Activated T-helper 1 cell treated with anti-CD3 and anti-CD28 coated beads, Interleukin-2, amount 50 U/mL, for 16 hours (primary cell): Measurements from ENCODE around the gene DICER1.
"Not testable (repeated sequence)": the region's sequence is repeated elsewhere in the genome, so short reads cannot be mapped to it uniquely, and the experiment has no call there.

ENCODE experiments used
- DNase-seq, 2 donors: peaks; one replicate each; pipeline ENCODE4 v3.0.0-alpha.2; 2020; ENCODE audit warnings: low read depth in 1 of 2, low spot score in 1 of 2

The DICER1 gene

GRCh38 chr14:95151561-95151960, 5.8 kb downstream of the DICER1 start:
- no peak for DNase-seq

GRCh38 chr14:95150910-95151309, 6.4 kb downstream of the DICER1 start:
- DNase-seq: no peak

- DNase-seq: no peak
These were observed 7.9 kb downstream of the DICER1 start for GRCh38 chr14:95149441-95149840.

GRCh38 chr14:95147597-95147996, 9.7 kb downstream of the DICER1 start:
- DNase-seq: no peak

- DNase-seq: no peak
These were observed 11.1 kb downstream of the DICER1 start for GRCh38 chr14:95146079-95146771.

- DNase-seq: no peak
These were observed 12.5 kb downstream of the DICER1 start for GRCh38 chr14:95144849-95145248.

- DNase-seq: no peak
These were observed 13.3 kb downstream of the DICER1 start for GRCh38 chr14:95143808-95144620.

GRCh38 chr14:95142208-95142607, 15.1 kb downstream of the DICER1 start:
- DNase-seq: no peak

GRCh38 chr14:95141684-95142083, 15.6 kb downstream of the DICER1 start:
- no peak for DNase-seq

- DNase-seq: no peak
These were observed 17.1 kb downstream of the DICER1 start for GRCh38 chr14:95140060-95140858.

GRCh38 chr14:95138876-95139275, 18.5 kb downstream of the DICER1 start:
- DNase-seq: no peak

GRCh38 chr14:95138455-95138854, 18.9 kb downstream of the DICER1 start:
- not testable (repeated sequence) for DNase-seq

- no peak for DNase-seq
These were observed 19.5 kb downstream of the DICER1 start for GRCh38 chr14:95137804-95138167.

- no peak for DNase-seq
These were observed 20.0 kb downstream of the DICER1 start for GRCh38 chr14:95137164-95137803.

- DNase-seq: no peak
These were observed 20.7 kb downstream of the DICER1 start for GRCh38 chr14:95136631-95137030.

GRCh38 chr14:95134304-95134933, 22.9 kb downstream of the DICER1 start:
- DNase-seq: no peak

GRCh38 chr14:95133282-95133681, 24.0 kb downstream of the DICER1 start:
- DNase-seq: no peak

- DNase-seq: no peak
These were observed 24.6 kb downstream of the DICER1 start for GRCh38 chr14:95132760-95133159.

GRCh38 chr14:95130549-95130948, 26.8 kb downstream of the DICER1 start:
- no peak for DNase-seq

GRCh38 chr14:95128140-95128539, 29.2 kb downstream of the DICER1 start:
- no peak for DNase-seq

- DNase-seq: no peak
These were observed 29.8 kb downstream of the DICER1 start for GRCh38 chr14:95127531-95127911.
